Muscle of leg (tissue), 11 donors: Measurements from ENCODE around the gene KNDC1. TPM values are rescaled to one million over a fixed set of nuclear protein-coding genes. Genes with fewer than 3 reads are reported as not detected.

Experiments used
- DNase-seq: peaks from one replicate; pipeline ENCODE4 v3.0.0; 2013
- H3K27ac ChIP-seq: one replicate; pipeline ENCODE4 v1.5.1; 2013; ENCODE audit warnings: mild to moderate bottlenecking, low read length, control low read depth
- H3K27me3 ChIP-seq: one replicate; pipeline ENCODE4 v1.6.1; 2013; ENCODE audit warnings: low read length; ENCODE audit not compliant: control insufficient read depth, insufficient read depth
- H3K36me3 ChIP-seq: one replicate; pipeline ENCODE4 v1.6.1; 2013; ENCODE audit warnings: low read length; ENCODE audit not compliant: control insufficient read depth, insufficient read depth
- H3K4me1 ChIP-seq: one replicate; pipeline ENCODE4 v1.6.1; 2013; ENCODE audit warnings: low read length; ENCODE audit not compliant: control insufficient read depth, insufficient read depth
- H3K4me3 ChIP-seq: one replicate; pipeline ENCODE4 v1.5.1; 2013; ENCODE audit warnings: low read length, control low read depth
- H3K9me3 ChIP-seq: replicated peaks from 2 replicates; pipeline ENCODE4 v1.6.1; 2013; ENCODE audit warnings: low read depth, low read length; ENCODE audit not compliant: control insufficient read depth
- WGBS: methylation state at CpG from one replicate; pipeline ENCODE4 v1.1.5; 2013; ENCODE audit warnings: missing lambda C conversion rate; ENCODE audit not compliant: insufficient coverage; 5-methylcytosine and 5-hydroxymethylcytosine counted together
- polyA plus RNA-seq, 8 donors: library from polyadenylated mRNA; unstranded; fragments of 120-200 nt; gene quantifications; one replicate each; pipeline versions ENCODE4 v1.2.1 to v1.2.3, GENCODE V29; 2013; ENCODE audit warnings: inconsistent platforms in 1 of 8, low replicate concordance in 1 of 8; ENCODE audit not compliant: insufficient read length in 8 of 8, insufficient read depth in 1 of 8
- total RNA-seq: library from RNA; stranded (reverse); fragments of 120-200 nt; gene quantifications from one replicate; pipeline ENCODE4 v1.2.4, GENCODE V29; 2013

The KNDC1 gene
- total and polyA plus RNA-seq, 9 donors = 1.5 to 9.8 (median 4.4) TPM

DNA sequence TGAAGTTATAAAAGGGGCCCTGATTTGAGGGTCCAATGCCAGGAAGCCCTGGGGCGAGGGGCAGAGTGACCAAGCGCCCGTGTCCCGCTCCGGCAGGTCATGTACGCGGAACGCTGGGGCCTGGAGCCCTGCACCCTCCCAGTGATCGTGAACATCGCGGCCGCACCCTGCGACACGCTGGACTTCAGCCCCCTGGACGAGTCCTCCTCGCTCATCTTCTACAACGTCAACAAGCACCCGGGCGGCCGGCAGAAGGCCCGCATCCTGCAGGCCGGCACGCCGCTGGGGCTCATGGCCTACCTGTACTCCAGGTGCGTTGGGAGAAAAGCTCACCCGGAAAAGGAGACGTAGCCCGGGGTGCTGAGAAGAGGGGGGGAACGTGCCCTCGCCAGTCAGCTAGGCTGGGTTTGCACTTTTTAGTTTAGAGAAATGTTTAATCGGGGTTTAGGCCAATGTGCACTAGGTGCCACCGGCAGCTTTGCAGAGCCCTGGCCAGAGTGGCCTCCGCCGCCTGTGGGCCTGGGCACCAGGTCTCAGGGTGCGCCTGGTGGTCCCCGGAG, 47.1 kb downstream of the KNDC1 start:
- H3K9me3 ChIP-seq = no peaks in the 10 kb centered on the region
- no peaks in the 10 kb centered on the region for H3K27me3 ChIP-seq
- no peak overlapping the region for H3K27ac ChIP-seq
- H3K4me1 ChIP-seq = no peaks in the 10 kb centered on the region
- H3K36me3 ChIP-seq = no peaks in the 10 kb centered on the region
- no peak overlapping the region for H3K4me3 ChIP-seq
- no peak for DNase-seq
- WGBS = 88% methylated on average over 35 of the region's 36 CpGs

DNA sequence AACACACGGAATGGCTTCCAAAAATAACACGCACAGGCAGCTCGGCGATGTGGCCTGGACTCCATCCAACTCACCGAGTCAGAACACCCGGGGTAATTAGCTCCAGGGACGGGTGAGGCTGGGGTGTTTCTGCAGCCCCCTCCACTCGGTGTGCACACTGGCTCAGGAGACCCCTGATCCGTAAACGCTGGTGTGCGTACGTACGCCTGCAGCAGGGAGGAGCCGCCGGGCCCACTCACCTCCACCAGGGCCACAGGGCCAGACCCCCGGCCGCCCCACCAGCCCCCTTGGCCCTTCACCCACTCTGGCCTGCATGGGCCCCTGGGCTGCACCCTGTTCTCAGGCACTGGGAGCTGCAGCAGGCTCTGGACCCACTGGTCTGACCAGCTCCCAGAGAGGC, 47.6 kb downstream of the KNDC1 start:
- H3K27ac ChIP-seq = no peak overlapping the region
- DNase-seq = no peak
- no peaks in the 10 kb centered on the region for H3K4me1 ChIP-seq
- no peaks in the 10 kb centered on the region for H3K27me3 ChIP-seq
- H3K36me3 ChIP-seq = no peaks in the 10 kb centered on the region
- 65% methylated on average over 13 of the region's 17 CpGs for WGBS
- no peak overlapping the region for H3K4me3 ChIP-seq
- H3K9me3 ChIP-seq = no peaks in the 10 kb centered on the region

DNA sequence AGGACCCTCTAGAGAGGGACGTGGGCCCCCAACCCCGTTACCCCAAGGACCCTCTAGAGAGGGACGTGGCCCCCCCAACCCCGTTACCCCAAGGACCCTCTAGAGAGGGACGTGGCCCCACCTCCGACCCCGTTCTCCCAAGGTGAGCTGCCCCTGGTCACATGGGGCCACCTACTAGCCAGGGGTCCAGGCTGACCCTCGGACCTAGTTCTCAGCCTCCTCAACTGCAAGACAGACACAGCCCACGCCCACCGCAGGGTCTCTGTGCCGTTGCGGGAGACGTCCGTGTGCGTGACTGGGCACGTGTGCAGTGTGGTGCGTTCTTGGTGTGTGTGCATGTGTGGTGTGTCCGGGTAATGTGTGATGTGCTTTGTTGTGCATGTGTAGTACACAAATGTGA, 48.4 kb downstream of the KNDC1 start:
- WGBS = 86% methylated on average over 15 of the region's 18 CpGs
- Histone ChIP-seq H3K4me1 (no peaks in the 10 kb centered on the region), H3K27me3 (no peaks in the 10 kb centered on the region), H3K4me3 (no peak overlapping the region), H3K36me3 (no peaks in the 10 kb centered on the region), H3K9me3 (no peaks in the 10 kb centered on the region), H3K27ac (no peak overlapping the region)
- no peak for DNase-seq

DNA sequence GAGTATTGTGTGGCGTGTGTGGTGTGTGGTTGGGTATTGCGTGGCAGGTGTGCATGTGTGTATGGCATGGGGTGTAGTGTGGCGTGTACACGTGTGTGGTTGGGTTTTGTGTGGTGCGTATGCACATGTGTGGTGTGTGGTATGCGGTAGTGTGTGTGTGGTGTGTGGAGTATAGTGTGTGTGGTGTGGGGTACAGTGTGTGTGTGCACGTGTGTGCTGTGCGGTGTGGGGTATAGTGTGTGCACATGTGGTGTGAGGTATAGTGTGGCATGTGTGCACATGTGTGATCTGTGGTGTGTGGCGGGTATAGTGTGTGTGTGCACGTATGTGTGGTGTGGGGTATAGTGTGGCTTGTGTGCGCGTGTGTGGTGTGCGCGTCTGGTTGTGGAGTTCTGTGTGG, 49.1 kb downstream of the KNDC1 start:
- Histone ChIP-seq H3K27me3 (no peaks in the 10 kb centered on the region), H3K27ac (no peak overlapping the region), H3K4me3 (no peak overlapping the region), H3K4me1 (no peaks in the 10 kb centered on the region), H3K9me3 (no peaks in the 10 kb centered on the region), H3K36me3 (no peaks in the 10 kb centered on the region)
- DNase-seq = no peak
- 96% methylated on average over 14 of the region's 14 CpGs for WGBS

DNA sequence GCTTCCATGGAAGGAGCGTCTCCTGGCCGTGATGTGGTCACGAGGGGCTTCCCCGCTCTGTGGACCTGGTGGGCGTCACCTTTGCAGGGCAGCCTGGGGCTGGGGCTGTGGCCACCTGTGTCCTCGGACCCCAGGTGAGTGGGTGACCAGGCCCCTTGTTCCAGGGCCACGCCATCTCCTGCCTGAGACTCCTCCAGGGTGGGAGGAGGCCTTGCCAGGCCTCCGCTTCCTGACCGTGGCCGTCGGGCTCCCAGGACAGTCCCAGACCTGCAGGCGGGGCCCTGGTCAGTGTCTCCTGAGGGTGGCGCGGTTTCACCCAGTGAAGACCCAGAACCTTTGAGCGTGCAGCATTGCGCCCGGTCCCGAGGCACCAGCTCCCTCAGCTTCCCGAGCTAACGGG, 49.6 kb downstream of the KNDC1 start:
- Histone ChIP-seq H3K4me1 (no peaks in the 10 kb centered on the region), H3K27me3 (no peaks in the 10 kb centered on the region), H3K27ac (no peak overlapping the region), H3K36me3 (no peaks in the 10 kb centered on the region), H3K9me3 (no peaks in the 10 kb centered on the region), H3K4me3 (no peak overlapping the region)
- DNase-seq = no peak
- 83% methylated on average over 20 of the region's 20 CpGs for WGBS

DNA sequence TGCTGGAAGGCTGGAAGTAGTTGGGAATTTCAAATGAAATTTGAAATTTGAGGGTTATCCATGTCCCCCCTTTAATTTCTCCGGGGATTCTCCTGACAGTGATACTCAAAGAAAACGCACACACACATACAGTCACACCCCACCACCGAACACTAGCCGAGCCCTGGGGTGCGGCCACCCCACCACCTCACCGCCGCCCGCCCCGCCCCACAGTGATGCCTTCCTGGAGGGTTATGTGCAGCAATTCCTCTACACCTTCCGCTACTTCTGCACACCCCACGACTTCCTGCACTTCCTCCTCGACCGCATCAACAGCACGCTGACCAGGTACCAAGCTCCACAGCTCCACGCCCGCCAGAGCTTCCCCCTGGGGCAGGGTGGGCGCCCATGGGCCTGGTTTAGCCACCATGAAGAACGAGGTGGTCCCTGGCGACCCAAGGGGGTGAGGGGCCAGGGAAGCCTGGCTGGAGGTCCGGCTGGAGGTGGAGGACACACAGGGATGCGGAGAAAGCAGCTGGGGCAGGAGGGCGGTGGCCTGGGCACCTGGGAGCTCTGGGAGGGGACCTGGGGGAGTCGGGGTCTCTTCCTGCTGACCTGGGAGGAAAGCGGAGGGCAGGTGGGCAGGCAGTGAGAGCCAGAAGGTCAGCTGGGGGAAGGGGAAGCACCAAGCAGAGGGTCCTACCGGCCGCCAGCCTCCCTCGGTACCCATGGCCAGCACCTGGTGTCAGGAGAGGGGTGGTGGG, 50.5 kb downstream of the KNDC1 start:
- no peaks in the 10 kb centered on the region for H3K27me3 ChIP-seq
- no peaks in the 10 kb centered on the region for H3K9me3 ChIP-seq
- DNase-seq = no peak
- H3K27ac ChIP-seq = no peak overlapping the region
- no peaks in the 10 kb centered on the region for H3K36me3 ChIP-seq
- H3K4me1 ChIP-seq = no peaks in the 10 kb centered on the region
- no peak overlapping the region for H3K4me3 ChIP-seq
- WGBS = 82% methylated on average over 18 of the region's 27 CpGs

DNA sequence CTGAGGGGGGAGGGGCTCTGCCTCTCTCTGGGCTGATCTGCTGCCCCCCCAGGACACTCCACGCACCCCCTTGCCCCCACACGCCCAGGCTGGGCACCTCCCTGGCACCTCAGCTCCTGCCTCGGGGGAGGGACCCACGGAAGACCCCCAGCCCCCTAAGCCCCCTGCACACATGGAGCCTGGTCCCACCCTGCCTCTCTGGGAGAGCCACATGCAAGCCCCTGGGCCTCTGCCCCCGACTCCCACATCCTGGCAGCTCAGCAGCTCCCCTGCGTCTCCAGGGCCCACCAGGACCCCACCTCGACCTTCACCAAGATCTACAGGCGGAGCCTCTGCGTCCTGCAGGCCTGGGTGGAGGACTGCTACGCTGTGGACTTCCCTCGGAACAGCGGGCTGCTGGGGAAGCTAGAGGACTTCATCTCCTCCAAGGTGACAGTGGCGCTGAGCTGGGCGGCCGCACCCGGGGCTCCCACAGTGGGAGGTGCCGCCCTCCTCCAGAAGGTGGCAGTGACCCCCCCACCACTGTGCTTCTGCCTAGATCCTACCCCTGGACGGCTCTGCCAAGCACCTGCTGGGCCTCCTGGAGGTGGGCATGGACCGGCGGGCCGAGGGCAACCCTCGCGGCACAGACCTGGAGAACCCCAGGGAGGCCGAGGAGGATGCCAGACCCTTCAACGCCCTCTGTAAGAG, 51.3 kb downstream of the KNDC1 start:
- Histone ChIP-seq H3K27ac (no peak overlapping the region), H3K4me1 (no peaks in the 10 kb centered on the region), H3K36me3 (no peaks in the 10 kb centered on the region), H3K9me3 (no peaks in the 10 kb centered on the region), H3K27me3 (no peaks in the 10 kb centered on the region), H3K4me3 (no peak overlapping the region)
- WGBS = 85% methylated on average over 20 of the region's 25 CpGs
- DNase-seq = no peak

DNA sequence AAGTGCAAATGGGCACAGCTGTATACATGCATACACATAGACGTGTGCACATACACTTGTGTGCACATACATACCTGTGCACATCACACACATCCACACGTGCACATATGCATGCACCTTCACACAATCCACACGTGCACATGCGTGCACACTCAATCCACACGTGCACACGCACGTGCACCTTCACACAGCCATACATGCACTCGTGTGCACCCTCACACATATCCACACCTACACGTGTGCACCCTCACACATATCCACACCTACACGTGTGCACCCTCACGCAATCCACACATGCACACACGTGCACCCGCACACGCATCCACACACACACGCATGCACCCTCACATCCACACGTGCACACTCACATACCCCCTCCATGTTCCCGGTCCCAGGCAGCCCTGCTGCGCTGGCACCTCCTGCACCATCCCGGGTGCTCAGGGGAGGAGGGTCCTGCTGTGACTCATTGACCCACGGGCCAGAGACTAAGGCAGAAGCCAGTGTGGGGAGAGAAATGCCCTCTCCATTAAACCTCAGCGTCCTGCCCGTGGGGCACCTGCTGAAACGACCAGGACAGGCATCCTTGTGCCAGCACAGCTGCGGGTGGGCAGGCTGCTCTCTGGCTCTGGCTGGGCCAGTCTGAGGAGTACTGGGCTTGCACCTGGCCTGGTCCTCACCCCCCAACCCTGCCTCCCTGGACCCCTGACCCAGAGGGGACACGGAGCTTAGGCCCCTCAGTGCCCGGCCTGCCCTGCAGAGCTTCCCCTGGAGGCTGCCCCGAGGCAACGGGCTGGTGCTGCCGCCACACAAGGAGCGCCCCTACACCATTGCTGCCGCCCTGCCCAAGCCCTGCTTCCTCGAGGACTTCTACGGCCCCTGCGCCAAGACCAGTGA, 52.2 kb downstream of the KNDC1 start:
- Histone ChIP-seq H3K36me3 (no peaks in the 10 kb centered on the region), H3K4me3 (no peak overlapping the region), H3K4me1 (no peaks in the 10 kb centered on the region), H3K27me3 (peaks cover under 1% of the 10 kb centered on the region), H3K27ac (no peak overlapping the region), H3K9me3 (no peaks in the 10 kb centered on the region)
- 88% methylated on average over 32 of the region's 34 CpGs for WGBS
- DNase-seq = no peak

DNA sequence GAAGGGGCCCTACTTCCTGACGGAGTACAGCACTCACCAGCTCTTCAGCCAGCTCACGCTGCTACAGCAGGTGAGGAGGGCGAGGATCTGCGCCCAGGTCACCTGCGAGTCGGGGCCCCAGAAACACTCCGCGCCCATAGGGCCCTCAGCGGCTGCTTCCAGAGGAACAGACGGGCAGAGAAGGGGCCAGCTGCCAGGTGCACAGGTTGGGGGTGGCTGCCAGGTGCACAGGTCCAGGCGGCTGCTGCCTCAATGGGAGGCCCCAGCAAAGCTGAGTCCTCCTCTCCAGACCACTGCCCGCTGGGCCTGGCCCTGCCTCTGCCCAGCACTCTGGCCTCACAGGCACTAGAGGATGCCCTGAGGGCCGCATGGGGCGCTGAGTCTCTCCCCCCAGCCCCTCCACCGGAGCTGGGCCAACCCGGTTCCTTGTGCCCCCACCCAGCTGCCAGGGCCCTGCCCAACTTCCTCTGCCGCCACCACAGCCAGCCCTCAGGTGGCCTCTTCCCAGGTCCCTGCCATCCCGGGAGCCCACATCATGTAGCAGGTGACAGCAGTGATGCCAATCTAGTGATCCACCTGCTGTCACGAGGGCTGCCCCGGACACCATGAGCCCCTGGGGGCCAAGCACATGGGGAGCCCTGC, 53.0 kb downstream of the KNDC1 start:
- WGBS = 90% methylated on average over 17 of the region's 20 CpGs

More for the DNA sequence above, 53.0 kb downstream of the KNDC1 start:
- no peaks in the 10 kb centered on the region for H3K4me1 ChIP-seq
- H3K9me3 ChIP-seq = no peaks in the 10 kb centered on the region
- peaks cover 3% of the 10 kb centered on the region for H3K27me3 ChIP-seq
- DNase-seq = no peak
- H3K27ac ChIP-seq = no peak overlapping the region
- no peak overlapping the region for H3K4me3 ChIP-seq
- H3K36me3 ChIP-seq = no peaks in the 10 kb centered on the region
